Liver (tissue), 9 donors: ENCODE measurements around the gene FAM43B. TPM values are rescaled to one million over a fixed set of nuclear protein-coding genes. Genes with fewer than 3 reads are reported as not detected.
A peak's percentile ranks its signal among the peaks of the same experiment; 100 is the strongest.

ENCODE experiments used
- DNase-seq: peaks from one replicate; pipeline ENCODE4 v3.0.0-alpha.2; 2017; ENCODE audit warnings: low spot score
- H3K27ac ChIP-seq, 2 donors: one replicate each; pipeline ENCODE4 v1.7.0; 2013; ENCODE audit warnings: inconsistent platforms in 2 of 2, low read length in 2 of 2, control low read depth in 1 of 2, low read depth in 1 of 2, mild to moderate bottlenecking in 1 of 2
- H3K27me3 ChIP-seq, 4 donors: one replicate each; pipeline versions ENCODE4 v1.6.1 to v1.7.0; 2013; ENCODE audit warnings: low read length in 3 of 4, inconsistent platforms in 1 of 4, mild to moderate bottlenecking in 1 of 4, moderate library complexity in 1 of 4; ENCODE audit not compliant: control insufficient read depth in 4 of 4, insufficient read depth in 4 of 4
- H3K36me3 ChIP-seq, 4 donors: one replicate each; pipeline versions ENCODE4 v1.6.1 to v1.7.0; 2013; ENCODE audit warnings: low read length in 3 of 4, mild to moderate bottlenecking in 3 of 4, low read depth in 1 of 4, moderate library complexity in 1 of 4; ENCODE audit not compliant: control insufficient read depth in 4 of 4, insufficient read depth in 3 of 4
- H3K4me1 ChIP-seq, 4 donors: one replicate each; pipeline versions ENCODE4 v1.6.1 to v1.7.0; 2013; ENCODE audit warnings: low read length in 3 of 4, mild to moderate bottlenecking in 3 of 4, moderate library complexity in 1 of 4; ENCODE audit not compliant: control insufficient read depth in 4 of 4, insufficient read depth in 4 of 4
- H3K4me3 ChIP-seq, 3 donors: one replicate each; pipeline versions ENCODE4 v1.6.1 to v1.7.0; 2013; ENCODE audit warnings: low read length in 3 of 3, control low read depth in 1 of 3, low read depth in 1 of 3, mild to moderate bottlenecking in 1 of 3
- H3K9ac ChIP-seq, 2 donors: one replicate each; pipeline ENCODE4 v1.7.0; 2013; ENCODE audit warnings: low read length in 2 of 2, mild to moderate bottlenecking in 2 of 2, moderate library complexity in 2 of 2, control low read depth in 1 of 2, low read depth in 1 of 2
- H3K9me3 ChIP-seq, 4 donors: one replicate each; pipeline versions ENCODE4 v1.6.1 to v1.7.0; 2013; ENCODE audit warnings: low read length in 3 of 4; ENCODE audit not compliant: control insufficient read depth in 4 of 4
- ATF3 ChIP-seq: IDR thresholded peaks from 2 replicates; pipeline ENCODE4 v1.6.1; 2016; ENCODE audit warnings: antibody characterized with exemption
- CTCF ChIP-seq: fragments of 150-350 bp; IDR thresholded peaks from 2 replicates; pipeline ENCODE4 v1.5.1; 2017; ENCODE audit warnings: improper control_type of control experiment, low read depth, low read length; ENCODE audit not compliant: missing input control
- EGR1 ChIP-seq, 2 donors: IDR thresholded peaks; 2 replicates each; pipeline ENCODE4 v1.6.1; 2016 to 2018; ENCODE audit warnings: antibody characterized with exemption in 2 of 2, low read depth in 2 of 2
- FOXA1 ChIP-seq: IDR thresholded peaks from 2 replicates; pipeline ENCODE4 v1.6.1; 2016; ENCODE audit warnings: antibody characterized with exemption
- FOXA2 ChIP-seq: IDR thresholded peaks from 2 replicates; pipeline ENCODE4 v1.6.1; 2016; ENCODE audit warnings: antibody characterized with exemption
- GABPA ChIP-seq, 2 donors: IDR thresholded peaks in 1 of 2; conservative IDR thresholded peaks in 1 of 2; 2 replicates each; pipeline ENCODE4 v1.6.1; 2016; ENCODE audit warnings: antibody characterized with exemption in 2 of 2, mild to moderate bottlenecking in 1 of 2, moderate library complexity in 1 of 2
- HNF4A ChIP-seq, 2 donors: conservative IDR thresholded peaks; 2 replicates each; pipeline ENCODE4 v1.6.1; 2016; ENCODE audit warnings: antibody characterized with exemption in 2 of 2, mild to moderate bottlenecking in 2 of 2
- HNF4G ChIP-seq: IDR thresholded peaks from 2 replicates; pipeline ENCODE4 v1.6.1; 2016; ENCODE audit warnings: antibody characterized with exemption
- JUND ChIP-seq, 2 donors: IDR thresholded peaks; 2 replicates each; pipeline ENCODE4 v1.6.1; 2016; ENCODE audit warnings: antibody characterized with exemption in 2 of 2
- MAX ChIP-seq: IDR thresholded peaks from 2 replicates; pipeline ENCODE4 v1.6.1; 2016; ENCODE audit warnings: antibody characterized with exemption
- NR2F2 ChIP-seq: IDR thresholded peaks from 2 replicates; pipeline ENCODE4 v1.6.1; 2016; ENCODE audit warnings: antibody characterized with exemption
- RAD21 ChIP-seq, 2 donors: IDR thresholded peaks; 2 replicates each; pipeline ENCODE4 v1.6.1; 2016; ENCODE audit warnings: antibody characterized with exemption in 2 of 2, mild to moderate bottlenecking in 2 of 2
- REST ChIP-seq: IDR thresholded peaks from 2 replicates; pipeline ENCODE4 v1.6.1; 2016; ENCODE audit warnings: antibody characterized with exemption, mild to moderate bottlenecking
- RXRA ChIP-seq, 2 donors: IDR thresholded peaks; 2 replicates each; pipeline ENCODE4 v1.6.1; 2017 to 2018; ENCODE audit warnings: antibody characterized with exemption in 2 of 2, mild to moderate bottlenecking in 1 of 2
- SP1 ChIP-seq: IDR thresholded peaks from 2 replicates; pipeline ENCODE4 v1.6.1; 2018; ENCODE audit warnings: antibody characterized with exemption, mild to moderate bottlenecking
- TAF1 ChIP-seq: conservative IDR thresholded peaks from 2 replicates; pipeline ENCODE4 v1.6.1; 2016; ENCODE audit warnings: antibody characterized with exemption, mild to moderate bottlenecking
- YY1 ChIP-seq: IDR thresholded peaks from 2 replicates; pipeline ENCODE4 v1.6.1; 2016; ENCODE audit warnings: antibody characterized with exemption, mild to moderate bottlenecking
- ZBTB33 ChIP-seq: IDR thresholded peaks from 2 replicates; pipeline ENCODE4 v1.6.1; 2016; ENCODE audit warnings: antibody characterized with exemption
- WGBS: extraction: QIAGEN DNeasy Blood & Tissue Kit; methylation state at CpG from one replicate; pipeline ENCODE4 v1.1.7; 2013; 5-methylcytosine and 5-hydroxymethylcytosine counted together
- polyA plus RNA-seq, 2 donors: library from polyadenylated mRNA; stranded (reverse) in 1 of 2; unstranded in 1 of 2; fragments of 200-250 nt in 1 of 2; fragments of >200 nt in 1 of 2; fragmentation: Nextera tagmentation in 1 of 2; extraction: Ambion mirVana in 1 of 2; gene quantifications; one replicate each; pipeline versions ENCODE4 v1.2.1 to v1.2.3, GENCODE V29; 2013 to 2015
- total RNA-seq, 2 donors: library from RNA; depleted of rRNA; stranded (reverse); fragments of >200 nt; gene quantifications; one replicate each; pipeline ENCODE4 v1.2.3, GENCODE V29; 2014
- donor health status: healthy.
- donor health status: healthy.
- donor health status: healthy.
- donor health status: healthy.
- donor health status: healthy.

Gene FAM43B
- total and polyA plus RNA-seq, 4 donors, result 0.06 to 0.09 (median 0.07) TPM

- peak overlapping the region in 1 of 2 donors; percentile 47 for H3K9ac ChIP-seq
- 65% methylated on average over 5 of the region's 5 CpGs for WGBS
- TF ChIP-seq FOXA1, result no peak
- no peak for TF ChIP-seq SP1
- no peak for TF ChIP-seq CTCF
- no peak for TF ChIP-seq RAD21 (IDR thresholded peaks at IDR 0.05)
- no peak for TF ChIP-seq ATF3
- no peak for TF ChIP-seq GABPA (IDR thresholded peaks at IDR 0.05 in 1 of 2, conservative IDR thresholded peaks at IDR 0.05 in 1 of 2)
- TF ChIP-seq NR2F2, result no peak
- TF ChIP-seq REST, result no peak
- TF ChIP-seq MAX, result no peak
- TF ChIP-seq JUND (IDR thresholded peaks at IDR 0.05), result no peak
- no peak for TF ChIP-seq HNF4G
- TF ChIP-seq RXRA (IDR thresholded peaks at IDR 0.05), result no peak
- no peak for TF ChIP-seq EGR1 (IDR thresholded peaks at IDR 0.05; ENCODE audit: low read depth in 2 of 2)
- no peaks in the 10 kb centered on the region for H3K9me3 ChIP-seq
- no peak for DNase-seq
- no peaks in the 10 kb centered on the region for H3K36me3 ChIP-seq
- peak overlapping the region; percentile 73 to 93 (median 91) for H3K4me3 ChIP-seq
- H3K4me1 ChIP-seq, result peaks cover 1 to 27% (median 16%) of the 10 kb centered on the region in 4 donors
- H3K27ac ChIP-seq, result peak overlapping the region in 1 of 2 donors; percentile 68
- peaks cover 0 to 2% (median 0%) of the 10 kb centered on the region in 4 donors for H3K27me3 ChIP-seq
Measured at GRCh38 chr1:20508411-20508771, 44.0 kb upstream of the FAM43B start.

- 56% methylated on average over 6 of the region's 6 CpGs for WGBS
- no peak overlapping the region for H3K4me3 ChIP-seq
- H3K27me3 ChIP-seq, result peaks cover 0 to 2% (median 0%) of the 10 kb centered on the region in 4 donors
- H3K9me3 ChIP-seq, result no peaks in the 10 kb centered on the region
- peaks cover 1 to 15% (median 9%) of the 10 kb centered on the region in 4 donors for H3K4me1 ChIP-seq
- DNase-seq, result no peak
- no peak overlapping the region for H3K9ac ChIP-seq
- no peak overlapping the region for H3K27ac ChIP-seq
- no peaks in the 10 kb centered on the region for H3K36me3 ChIP-seq
- TF ChIP-seq SP1 (no peak), MAX (no peak), HNF4G (no peak), REST (no peak), RAD21 (IDR thresholded peaks at IDR 0.05) (no peak), JUND (IDR thresholded peaks at IDR 0.05) (no peak), ATF3 (no peak), TAF1 (no peak), NR2F2 (no peak), YY1 (no peak), ZBTB33 (no peak), EGR1 (IDR thresholded peaks at IDR 0.05; ENCODE audit: low read depth in 2 of 2) (no peak), FOXA2 (no peak), FOXA1 (no peak), HNF4A (conservative IDR thresholded peaks at IDR 0.05) (no peak)
Measured at GRCh38 chr1:20511518-20512428, 40.6 kb upstream of the FAM43B start.
